HG02943 (cell line): ENCODE data around the gene VAV2.

Experiments used
- ATAC-seq: cut with Tn5 transposase; IDR thresholded peaks from one replicate; pipeline ENCODE4 v1.9.1; 2021; ENCODE audit warnings: mild to moderate bottlenecking, low read depth, moderate library complexity; ENCODE audit not compliant: unreplicated experiment

Gene VAV2

DNA sequence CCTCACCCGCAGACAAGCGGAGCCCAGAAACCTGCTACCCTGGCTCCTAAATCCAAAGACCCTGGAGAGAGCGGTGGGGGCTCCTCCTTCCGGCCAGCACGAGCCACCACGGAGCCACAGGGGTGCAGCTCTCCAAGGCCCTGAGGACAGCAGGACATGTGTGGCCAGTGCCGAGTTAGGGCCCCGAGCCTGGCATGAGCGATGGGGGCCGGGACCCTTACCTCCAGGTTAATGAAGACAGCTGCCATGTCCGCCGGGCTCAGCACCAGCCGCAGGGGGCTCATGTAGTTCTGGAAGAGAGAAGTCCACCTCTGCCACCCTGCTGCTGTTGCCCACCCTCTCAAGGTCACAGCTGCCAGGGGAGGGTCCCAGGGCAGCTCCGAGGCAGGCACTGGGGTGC, 185.1 kb downstream of the VAV2 start:
- no peak for ATAC-seq

GRCh38 chr9:133806623-133807010, 185.5 kb downstream of the VAV2 start:
- no peak for ATAC-seq

GRCh38 chr9:133805876-133806622, 186.1 kb downstream of the VAV2 start:
- ATAC-seq, result no peak

GRCh38 chr9:133804199-133804598, 187.9 kb downstream of the VAV2 start:
- no peak for ATAC-seq

GRCh38 chr9:133803745-133804144, 188.4 kb downstream of the VAV2 start:
- no peak for ATAC-seq

DNA sequence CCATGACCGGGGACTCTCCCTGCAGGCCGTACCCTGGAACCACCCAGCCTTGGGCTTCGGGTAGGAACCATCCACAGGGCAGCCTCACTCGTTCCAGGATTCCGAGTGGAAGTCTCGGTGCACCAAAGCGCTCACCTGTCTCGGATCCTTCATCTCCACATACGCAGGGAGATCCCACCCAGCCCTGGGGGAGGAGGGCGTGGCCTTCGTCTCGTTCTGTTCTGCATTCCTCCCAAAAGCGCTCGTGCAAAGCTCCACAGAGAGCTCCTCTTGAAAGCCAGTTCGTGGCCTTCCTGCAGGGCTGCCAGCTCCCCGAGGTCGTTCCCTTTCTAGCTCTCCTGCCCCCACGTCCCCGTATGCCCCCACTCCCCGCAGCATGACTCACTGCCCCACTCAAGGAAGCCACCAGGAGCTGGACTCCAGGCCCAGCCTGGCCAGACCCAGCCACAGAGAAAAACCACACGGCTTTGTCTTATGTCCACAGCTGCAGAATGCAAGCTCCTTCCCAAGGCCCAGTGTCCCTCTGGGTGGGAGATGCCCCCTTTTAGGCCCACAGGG, 189.0 kb downstream of the VAV2 start:
- ATAC-seq, result no peak

DNA sequence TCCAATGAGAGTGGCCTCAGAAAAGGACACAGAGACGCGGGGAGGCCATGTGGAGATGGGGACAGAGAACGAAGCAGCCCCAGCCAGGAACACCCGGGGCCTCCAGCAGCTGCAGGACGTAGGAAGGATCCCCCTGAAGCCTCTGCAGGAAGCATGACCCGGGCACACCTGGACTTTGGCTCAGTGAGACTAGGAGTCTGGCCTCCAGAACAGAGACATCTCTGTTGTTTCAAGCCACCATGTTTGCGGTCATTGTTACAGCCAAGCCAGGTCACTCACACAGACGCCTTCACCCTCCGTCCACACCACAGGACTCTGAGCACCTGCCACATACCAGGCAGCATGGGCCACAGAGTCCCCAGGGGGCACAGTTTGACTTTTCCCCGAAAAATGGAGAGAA, 190.4 kb downstream of the VAV2 start:
- no peak for ATAC-seq

DNA sequence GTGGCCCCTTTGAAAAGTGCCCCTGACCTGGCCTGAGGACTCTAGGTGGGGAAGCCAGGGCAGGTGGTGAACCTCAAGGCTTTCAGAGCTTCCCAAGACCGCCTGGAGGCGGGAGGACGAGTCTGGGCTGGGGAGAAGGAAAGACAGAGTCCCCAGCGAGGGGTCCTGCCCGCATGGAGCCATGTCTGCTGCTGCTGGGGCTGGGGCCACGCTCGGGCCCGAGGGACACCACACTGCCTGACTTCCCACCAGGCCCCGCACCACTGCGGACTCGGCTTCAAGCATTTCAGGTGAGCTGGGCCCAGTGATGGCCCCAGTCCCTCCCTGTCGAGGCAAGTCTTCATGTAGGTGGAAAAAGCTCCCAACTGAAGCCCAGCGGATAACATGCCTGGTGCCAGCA, 191.9 kb downstream of the VAV2 start:
- no peak for ATAC-seq

GRCh38 chr9:133799716-133800115, 192.4 kb downstream of the VAV2 start:
- ATAC-seq, result no peak

DNA sequence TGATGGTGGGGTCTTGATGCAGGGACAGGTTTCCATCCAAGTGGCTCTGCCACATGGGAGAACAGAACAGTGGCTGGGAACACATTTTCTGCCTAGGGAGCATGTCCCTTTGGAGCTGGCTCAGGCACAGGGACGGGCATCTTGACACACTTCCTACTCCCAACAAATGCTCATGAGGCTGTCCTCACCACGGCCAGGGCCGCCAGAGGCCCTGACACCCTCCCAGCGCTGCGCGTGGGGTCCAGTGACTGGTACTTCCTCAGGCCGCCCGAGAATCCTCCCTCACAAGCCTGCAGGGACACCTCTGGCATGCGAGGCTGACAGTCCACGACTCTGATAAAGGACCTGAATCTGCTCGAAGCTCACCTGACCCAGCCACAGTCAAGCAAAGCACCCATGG, 193.0 kb downstream of the VAV2 start:
- no peak for ATAC-seq

- ATAC-seq, result no peak
Measured at GRCh38 chr9:133798160-133798559, 194.0 kb downstream of the VAV2 start.

GRCh38 chr9:133797406-133798105, 194.6 kb downstream of the VAV2 start:
- ATAC-seq, result no peak

DNA sequence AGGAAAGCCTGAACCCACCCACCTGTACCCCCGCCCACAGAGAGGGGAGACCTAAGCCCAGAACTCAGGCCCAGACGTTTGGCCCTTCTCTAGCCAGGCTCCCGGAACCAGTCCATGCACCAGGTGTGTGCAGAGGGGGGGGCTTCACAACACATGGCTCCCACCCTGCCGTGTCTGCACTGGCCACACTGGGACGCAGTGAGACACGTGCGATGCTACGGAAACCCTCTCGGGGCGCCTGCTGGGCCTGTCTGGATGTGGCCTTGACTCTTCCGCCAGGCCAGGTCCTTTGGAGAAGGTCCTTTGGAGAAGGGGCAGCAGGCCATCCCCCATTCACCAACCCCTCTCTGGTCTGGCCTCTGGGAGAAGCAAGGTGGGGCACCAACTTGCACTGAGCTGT, 195.6 kb downstream of the VAV2 start:
- ATAC-seq, result no peak

GRCh38 chr9:133795049-133795448, 197.1 kb downstream of the VAV2 start:
- ATAC-seq, result no peak

GRCh38 chr9:133794016-133794760, 197.9 kb downstream of the VAV2 start:
- ATAC-seq, result no peak

DNA sequence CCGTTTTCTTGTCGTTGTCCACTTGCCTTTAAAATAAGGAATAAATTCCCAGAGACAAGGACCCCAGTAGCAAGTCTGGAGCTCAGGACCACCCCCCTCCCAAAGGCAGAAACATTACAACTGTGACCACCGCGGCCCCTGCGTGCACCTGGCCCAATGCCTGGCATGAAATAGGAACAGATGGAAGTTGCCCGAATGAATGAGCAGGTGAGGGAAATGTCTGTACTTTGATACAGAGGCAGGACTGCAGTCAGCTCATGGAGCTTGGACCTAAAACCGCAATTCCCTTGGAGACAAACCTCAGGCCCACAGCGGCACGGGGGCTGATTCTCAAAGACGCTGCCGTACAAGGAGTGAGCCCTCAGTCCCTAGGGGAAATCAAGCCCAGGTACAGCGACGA, 198.7 kb downstream of the VAV2 start:
- no peak for ATAC-seq

DNA sequence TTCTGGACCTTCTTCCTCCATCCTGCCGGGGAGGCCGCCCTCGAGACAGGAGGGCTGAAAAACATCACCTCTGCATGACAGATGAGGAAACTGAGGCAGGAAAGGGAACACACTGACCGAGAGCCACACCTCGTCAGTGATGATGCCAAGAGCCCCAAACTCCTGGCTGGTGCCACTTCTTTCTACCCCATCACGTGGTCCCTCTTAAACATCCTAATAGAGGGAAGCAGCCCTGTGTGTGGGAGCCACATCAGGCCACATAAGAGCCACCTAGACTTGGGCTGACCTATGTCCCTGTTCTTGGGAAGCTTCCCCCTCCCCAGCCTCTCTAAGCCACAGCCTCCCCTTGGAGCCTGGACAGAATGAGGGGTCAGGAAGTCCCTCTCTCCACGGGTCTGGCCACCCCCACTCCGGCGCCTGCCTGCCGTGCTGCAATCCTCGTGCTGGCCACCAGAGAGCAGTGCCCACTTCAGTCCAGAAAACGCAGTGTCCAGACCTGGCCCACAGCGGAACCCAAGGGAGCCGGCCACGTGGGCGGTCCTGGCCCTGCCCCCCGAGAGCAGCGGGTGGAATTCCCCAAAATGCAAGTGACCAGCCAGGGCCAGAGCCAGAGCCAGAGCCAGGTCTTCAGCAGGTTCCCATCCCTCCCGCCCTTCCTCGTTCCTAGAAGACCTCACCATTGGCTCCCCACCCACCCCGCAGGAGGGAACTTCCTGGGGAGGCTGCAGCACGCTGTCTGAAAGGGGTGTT, 199.2 kb downstream of the VAV2 start:
- ATAC-seq, result peak; percentile 59

DNA sequence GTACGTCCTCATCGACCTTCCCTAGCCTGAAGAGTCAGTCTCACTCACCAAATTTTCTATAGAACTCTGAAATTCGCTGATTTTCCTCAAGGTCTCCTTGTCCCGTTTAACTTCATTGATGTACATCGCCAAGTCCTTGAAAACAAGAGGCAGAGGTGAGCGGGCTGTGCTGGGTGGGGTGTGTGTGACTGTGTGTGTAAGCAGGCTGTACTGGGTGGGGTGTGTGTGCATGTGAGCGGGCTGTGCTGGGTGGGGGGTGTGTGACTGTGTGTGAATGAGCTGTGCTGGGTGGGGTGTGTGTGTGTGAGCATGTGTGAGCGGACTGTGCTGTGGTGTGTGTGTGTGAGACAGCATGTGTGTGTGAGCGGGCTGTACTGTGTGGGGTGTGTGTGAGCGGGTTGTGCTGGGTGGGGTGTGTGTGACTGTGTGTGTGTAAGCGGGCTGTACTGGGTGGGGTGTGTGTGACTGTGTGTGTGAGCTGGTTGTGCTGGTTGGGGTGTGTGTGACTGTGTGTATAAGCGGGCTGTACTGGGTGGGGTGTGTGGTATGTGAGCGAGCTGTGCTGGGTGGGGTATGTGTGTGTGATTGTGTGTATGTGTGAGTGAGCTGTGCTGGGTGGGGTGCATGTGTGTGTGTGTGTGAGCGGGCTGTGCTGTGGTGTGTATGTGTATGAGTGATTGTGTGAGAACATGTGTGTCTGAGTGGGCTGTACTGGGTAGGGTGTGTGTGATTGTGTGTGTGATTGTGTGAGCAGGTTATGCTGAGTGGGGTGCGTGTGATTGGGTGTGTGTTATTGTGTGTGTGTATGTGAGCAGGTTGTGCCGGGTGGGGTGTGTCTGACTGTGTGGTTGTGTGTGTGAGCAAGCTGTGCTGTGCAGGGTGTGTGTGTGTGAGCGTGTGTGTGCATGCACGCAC, 200.1 kb downstream of the VAV2 start:
- no peak for ATAC-seq

DNA sequence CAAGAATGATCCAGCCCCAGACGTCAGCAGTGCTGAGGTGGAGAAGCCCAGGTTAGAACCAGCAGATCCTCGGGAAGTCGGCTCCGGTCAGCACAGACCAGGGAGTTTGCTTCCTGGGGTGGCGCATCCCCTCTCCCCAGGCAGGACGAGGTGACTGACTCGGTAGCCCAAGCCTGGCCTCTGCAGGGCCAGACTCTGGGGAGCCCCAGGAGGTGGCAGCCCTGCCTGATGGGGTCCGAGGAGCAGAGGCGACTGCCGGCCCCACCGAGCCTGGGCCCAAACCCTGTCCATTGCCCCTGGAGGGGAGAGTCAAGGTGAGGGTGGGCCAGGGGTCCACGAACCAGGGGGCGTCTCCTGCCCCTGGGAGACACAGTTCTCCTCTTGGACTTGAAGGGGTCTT, 201.1 kb downstream of the VAV2 start:
- ATAC-seq, result no peak

DNA sequence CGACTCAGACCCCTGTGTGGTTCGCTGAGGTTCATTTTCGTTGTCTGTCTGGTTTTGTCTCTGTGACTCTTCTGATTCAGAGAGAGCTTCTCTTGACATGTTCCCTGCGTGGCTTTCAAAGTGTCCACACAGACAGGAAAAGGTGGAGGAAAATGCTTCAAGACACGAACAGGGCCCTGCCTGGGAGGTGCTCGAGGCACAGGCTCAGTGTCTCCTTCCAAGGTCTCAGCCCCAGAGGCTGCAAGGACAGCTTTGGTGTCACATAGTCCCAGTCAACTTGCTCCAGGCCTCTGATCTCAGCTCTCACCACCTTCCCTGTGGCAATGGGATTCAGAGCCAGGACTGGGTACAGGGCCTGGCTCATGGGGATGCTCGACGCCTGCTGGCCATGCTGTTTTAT, 202.3 kb downstream of the VAV2 start:
- no peak for ATAC-seq
